Transverse colon (tissue), 4 donors: ENCODE measurements around the gene FAM47E.

Source experiments
- POLR2A ChIP-seq: fragments of 450-650 bp; IDR thresholded peaks from one replicate; pipeline ENCODE4 v1.6.1; 2016; ENCODE audit warnings: antibody characterized with exemption, mild to moderate bottlenecking, moderate library complexity
- POLR2AphosphoS5 ChIP-seq, 3 donors: sonication (generic); formaldehyde crosslinking; IDR thresholded peaks; one replicate each; pipeline ENCODE4 v1.6.1; 2016; ENCODE audit warnings: antibody characterized with exemption in 3 of 3
- TF ChIP-seq, protein P1 (sequence below), 5 experiments: fragments of 200-600 bp in 3 of 5; fragments of 450-650 bp in 2 of 5; sonication (generic) in 3 of 5; IDR thresholded peaks; 1 replicate in 2 of 5; 2 replicates in 3 of 5; pipeline ENCODE4 v1.5.1; 2016 to 2017; ENCODE audit warnings: antibody characterized with exemption in 5 of 5, inconsistent platforms in 3 of 5, mild to moderate bottlenecking in 2 of 5, moderate library complexity in 1 of 5

DNA sequence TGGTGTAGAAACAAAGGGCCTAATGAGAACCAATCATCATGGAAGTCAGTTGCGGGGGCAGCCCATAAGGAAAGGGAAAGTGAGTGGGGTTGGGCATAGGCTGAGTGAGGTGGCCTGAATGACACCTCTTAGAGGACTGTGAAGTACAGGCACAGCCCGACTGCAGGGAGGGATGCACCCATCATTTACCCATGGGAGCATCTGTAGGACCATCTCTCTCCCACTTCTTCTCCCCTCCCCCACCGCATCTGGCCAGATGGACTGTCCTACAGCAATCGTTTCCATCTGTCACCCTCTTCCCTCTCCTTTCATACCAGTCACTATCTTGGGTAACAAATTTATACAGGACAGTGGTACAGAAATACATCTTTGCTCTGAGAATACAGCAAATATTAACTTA lies 59.2 kb downstream of the FAM47E start:
- TF ChIP-seq, protein P1, sequence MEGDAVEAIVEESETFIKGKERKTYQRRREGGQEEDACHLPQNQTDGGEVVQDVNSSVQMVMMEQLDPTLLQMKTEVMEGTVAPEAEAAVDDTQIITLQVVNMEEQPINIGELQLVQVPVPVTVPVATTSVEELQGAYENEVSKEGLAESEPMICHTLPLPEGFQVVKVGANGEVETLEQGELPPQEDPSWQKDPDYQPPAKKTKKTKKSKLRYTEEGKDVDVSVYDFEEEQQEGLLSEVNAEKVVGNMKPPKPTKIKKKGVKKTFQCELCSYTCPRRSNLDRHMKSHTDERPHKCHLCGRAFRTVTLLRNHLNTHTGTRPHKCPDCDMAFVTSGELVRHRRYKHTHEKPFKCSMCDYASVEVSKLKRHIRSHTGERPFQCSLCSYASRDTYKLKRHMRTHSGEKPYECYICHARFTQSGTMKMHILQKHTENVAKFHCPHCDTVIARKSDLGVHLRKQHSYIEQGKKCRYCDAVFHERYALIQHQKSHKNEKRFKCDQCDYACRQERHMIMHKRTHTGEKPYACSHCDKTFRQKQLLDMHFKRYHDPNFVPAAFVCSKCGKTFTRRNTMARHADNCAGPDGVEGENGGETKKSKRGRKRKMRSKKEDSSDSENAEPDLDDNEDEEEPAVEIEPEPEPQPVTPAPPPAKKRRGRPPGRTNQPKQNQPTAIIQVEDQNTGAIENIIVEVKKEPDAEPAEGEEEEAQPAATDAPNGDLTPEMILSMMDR (IDR thresholded peaks at IDR 0.05) = no peak
- TF ChIP-seq POLR2A (no peak), POLR2AphosphoS5 (IDR thresholded peaks at IDR 0.05) (no peak)
